ENCODE results near the gene DISP1. TPM values are rescaled to one million over a fixed set of nuclear protein-coding genes. Genes with fewer than 3 reads are reported as not detected.

Gene DISP1
- total RNA-seq, 1 experiment from 2014 or later = 6.9 TPM

DNA sequence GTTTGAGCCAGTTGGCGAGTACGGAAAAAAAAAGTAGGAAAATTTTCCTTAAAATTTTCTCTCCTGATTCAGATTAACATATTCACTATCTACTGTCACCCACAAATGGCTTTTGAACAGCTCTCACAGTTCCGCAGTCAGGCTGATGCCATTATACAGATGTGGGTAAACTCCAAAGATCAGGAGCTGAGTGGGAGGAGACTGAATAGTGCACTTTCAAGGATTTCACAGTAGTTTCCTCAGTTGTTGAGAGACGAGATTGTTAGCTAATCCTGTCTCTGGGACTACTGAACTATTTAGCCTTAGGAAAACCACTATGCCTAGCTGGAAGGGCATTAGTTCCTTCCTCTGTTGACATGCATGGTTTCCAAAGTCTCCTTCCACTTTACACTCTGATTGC is 3.2 kb upstream of the DISP1 start:
- H4K20me1 ChIP-seq (ENCODE audit: insufficient read depth) = no peaks in the 10 kb centered on the region; the same call in 1 of the 2 replicates
- H3K36me3 ChIP-seq (ENCODE audit: low read depth) = no peaks in the 10 kb centered on the region
- no peak overlapping the region for H3K4me3 ChIP-seq
- intact Hi-C loops (cut with micrococcal nuclease; ENCODE audit: unreplicated experiment) = no loop called here
- H3K9me3 ChIP-seq (ENCODE audit: insufficient read depth, low read depth) = no peaks in the 10 kb centered on the region
- DNase-seq = no peak
- CTCF ChIA-PET = interaction anchor here (0.6 kb wide), 1 partner anchor 31 kb away, joined by 3 read pairs; no protein-coding TSS in a partner anchor
- POLR2A ChIA-PET (ENCODE audit: unreplicated experiment) = no interaction called here
- peaks cover 13% of the 10 kb centered on the region for H3K79me2 ChIP-seq (ENCODE audit: low read depth)
- no peaks in the 10 kb centered on the region for H3K9me2 ChIP-seq (ENCODE audit: insufficient read depth)
- no peaks in the 10 kb centered on the region for H3K27me3 ChIP-seq (ENCODE audit: insufficient read depth, low read depth)
- BruUV-seq (replicated peaks) = no TSS peak
- H3K27ac ChIP-seq = no peak overlapping the region
- no peak for TF ChIP-seq EZH2 (IDR thresholded peaks at IDR 0.05; ENCODE audit: low read depth)
- no peak for TF ChIP-seq CTCF (conservative IDR thresholded peaks at IDR 0.05)
- peaks cover 19% of the 10 kb centered on the region for H3K4me1 ChIP-seq (replicated peaks; ENCODE audit: insufficient read depth)
- no peak overlapping the region for H3K4me2 ChIP-seq
- no peak overlapping the region for H2AFZ ChIP-seq
- peaks cover 5% of the 10 kb centered on the region; the same call in 1 of the 2 replicates for H3F3A ChIP-seq (ENCODE audit: insufficient read depth, low read depth)

DNA sequence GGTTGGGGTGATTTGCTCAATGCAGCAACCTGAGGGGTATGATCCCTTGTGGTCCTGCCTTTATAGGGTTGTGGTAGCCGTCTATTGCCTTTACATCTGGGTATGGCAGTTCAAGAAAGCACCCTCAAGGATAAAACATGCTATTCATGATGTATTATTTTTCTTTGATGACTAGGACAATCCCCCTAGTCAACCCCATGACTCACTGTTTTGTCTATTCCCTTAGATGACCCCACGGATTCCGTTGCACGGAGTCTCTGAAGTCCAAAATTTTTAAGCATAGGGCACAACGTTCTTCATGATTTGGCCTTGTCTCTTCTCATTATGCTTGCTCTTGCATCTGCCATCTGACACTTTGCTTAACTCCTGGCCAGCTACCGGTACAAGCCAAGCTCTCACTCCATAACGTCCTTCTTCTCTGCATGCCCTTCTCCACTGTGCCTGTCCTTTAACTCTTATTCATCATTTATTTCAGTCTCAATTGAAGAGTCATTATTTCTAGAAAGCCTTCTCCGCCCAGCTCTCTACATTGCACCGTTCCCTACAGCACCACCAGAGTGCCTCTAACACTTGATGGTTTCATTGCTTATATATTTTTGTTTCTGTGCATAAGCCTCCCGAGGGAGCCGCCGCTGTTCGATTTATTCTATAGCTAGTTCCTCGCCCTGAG is 838 bp upstream of the DISP1 start:
- H3K36me3 ChIP-seq (ENCODE audit: low read depth) = no peaks in the 10 kb centered on the region; the same call in 1 of the 2 replicates
- H4K20me1 ChIP-seq (ENCODE audit: insufficient read depth) = no peaks in the 10 kb centered on the region; the same call in 1 of the 2 replicates
- intact Hi-C loops (cut with micrococcal nuclease; ENCODE audit: unreplicated experiment) = no loop called here
- no peak for TF ChIP-seq CTCF (conservative IDR thresholded peaks at IDR 0.05)
- no peak for TF ChIP-seq EZH2 (IDR thresholded peaks at IDR 0.05; ENCODE audit: low read depth)
- no peaks in the 10 kb centered on the region for H3K9me2 ChIP-seq (ENCODE audit: insufficient read depth)
- peaks cover 32% of the 10 kb centered on the region for H3K79me2 ChIP-seq (ENCODE audit: low read depth)
- ChIA-PET CTCF (no interaction called here), POLR2A (ENCODE audit: unreplicated experiment) (interaction anchor here (0.6 kb wide), 2 partner anchors 17 to 1176 kb away, joined by 5 to 6 read pairs; no protein-coding TSS in a partner anchor)
- peaks cover 40% of the 10 kb centered on the region for H3K4me1 ChIP-seq (replicated peaks; ENCODE audit: insufficient read depth)
- peak overlapping the region; percentile 87 for H3K4me2 ChIP-seq
- H3K9me3 ChIP-seq (ENCODE audit: insufficient read depth, low read depth) = 0 out of 2 replicates have a peak, but pooled peaks cover 3% of the 10 kb centered on the region
- H3F3A ChIP-seq (ENCODE audit: insufficient read depth, low read depth) = peaks cover 22% of the 10 kb centered on the region
- H3K27ac ChIP-seq = peak overlapping the region; percentile 84
- peak overlapping the region; percentile 99 for H2AFZ ChIP-seq
- no TSS peak for BruUV-seq (replicated peaks)
- no peaks in the 10 kb centered on the region for H3K27me3 ChIP-seq (ENCODE audit: insufficient read depth, low read depth)
- peak overlapping the region; percentile 65; the same call in 1 of the 2 replicates for H3K4me3 ChIP-seq
- DNase-seq = no peak

DNA sequence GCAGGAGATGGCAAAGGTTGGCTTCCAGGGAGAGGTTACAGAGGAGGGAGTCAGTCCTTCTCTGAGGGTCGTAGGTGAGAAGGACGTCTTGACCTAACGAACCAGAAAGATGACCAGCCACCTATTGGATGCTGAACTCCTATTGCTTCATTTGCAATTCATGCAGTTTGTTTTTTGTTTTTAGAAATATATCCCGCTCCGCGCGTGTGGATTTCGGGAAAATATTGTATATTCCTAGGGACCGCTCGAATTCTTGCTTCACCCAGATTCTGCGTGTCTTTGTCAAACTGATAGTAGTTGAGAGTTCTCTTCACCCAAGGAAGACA is 564 bp downstream of the DISP1 start:
- H3K27me3 ChIP-seq (ENCODE audit: insufficient read depth, low read depth) = no peaks in the 10 kb centered on the region
- H3F3A ChIP-seq (ENCODE audit: insufficient read depth, low read depth) = peaks cover 22% of the 10 kb centered on the region
- H3K79me2 ChIP-seq (ENCODE audit: low read depth) = peaks cover 42% of the 10 kb centered on the region
- H3K36me3 ChIP-seq (ENCODE audit: low read depth) = no peaks in the 10 kb centered on the region; the same call in 1 of the 2 replicates
- peak overlapping the region; percentile 87 for H3K4me2 ChIP-seq
- peak overlapping the region; percentile 84 for H3K27ac ChIP-seq
- intact Hi-C loops (cut with micrococcal nuclease; ENCODE audit: unreplicated experiment) = no loop called here
- POLR2A ChIA-PET (ENCODE audit: unreplicated experiment) = no interaction called here
- peak overlapping the region; percentile 99 for H2AFZ ChIP-seq
- H3K4me1 ChIP-seq (replicated peaks; ENCODE audit: insufficient read depth) = peaks cover 40% of the 10 kb centered on the region
- TF ChIP-seq EZH2 (IDR thresholded peaks at IDR 0.05; ENCODE audit: low read depth) (no peak), CTCF (conservative IDR thresholded peaks at IDR 0.05) (no peak)
- H3K9me3 ChIP-seq (ENCODE audit: insufficient read depth, low read depth) = 0 out of 2 replicates have a peak, but pooled peaks cover 3% of the 10 kb centered on the region
- peak overlapping the region; percentile 65 for H3K4me3 ChIP-seq
- CTCF ChIA-PET = no interaction called here
- no peaks in the 10 kb centered on the region for H3K9me2 ChIP-seq (ENCODE audit: insufficient read depth)
- DNase-seq = no peak
- BruUV-seq (replicated peaks) = TSS peak; percentile 49
- no peaks in the 10 kb centered on the region for H4K20me1 ChIP-seq (ENCODE audit: insufficient read depth)

Measured in PC-9 (cell line).